Stimulated activated CD4-positive, alpha-beta T cell treated with anti-CD3 and anti-CD28 coated beads, Interleukin-4, amount 100 ng/mL, for 1 hour (primary cell): Measurements from ENCODE around the gene SLC9A3.

Experiments
- DNase-seq: peaks from one replicate; pipeline ENCODE4 v3.0.0-alpha.2; 2020

The SLC9A3 gene

DNA sequence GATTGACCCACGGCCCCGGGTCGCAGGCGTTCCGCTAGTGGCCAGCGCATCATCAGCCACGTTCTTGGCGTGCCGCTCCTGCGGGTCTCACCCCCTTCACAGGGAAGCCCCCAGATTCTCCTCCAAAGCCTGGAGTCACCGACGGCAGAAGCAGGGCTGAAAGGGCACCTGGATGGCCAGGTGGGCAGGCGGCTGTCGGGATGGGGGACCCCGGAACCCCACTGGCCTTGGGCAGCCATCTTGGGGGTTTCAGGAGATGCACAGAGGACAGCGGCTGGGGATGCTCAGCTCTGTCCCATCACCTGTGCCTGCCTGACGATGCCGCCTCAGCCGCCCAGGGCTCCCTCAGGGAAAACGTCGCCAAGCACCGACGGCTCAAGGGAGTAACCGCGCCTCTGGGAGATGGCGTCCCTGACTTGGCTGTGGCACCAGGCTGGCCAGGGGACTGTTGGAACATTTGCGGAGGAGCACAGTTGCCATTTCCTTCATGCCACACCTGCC, 14.1 kb upstream of the SLC9A3 start:
- DNase-seq = no peak

DNA sequence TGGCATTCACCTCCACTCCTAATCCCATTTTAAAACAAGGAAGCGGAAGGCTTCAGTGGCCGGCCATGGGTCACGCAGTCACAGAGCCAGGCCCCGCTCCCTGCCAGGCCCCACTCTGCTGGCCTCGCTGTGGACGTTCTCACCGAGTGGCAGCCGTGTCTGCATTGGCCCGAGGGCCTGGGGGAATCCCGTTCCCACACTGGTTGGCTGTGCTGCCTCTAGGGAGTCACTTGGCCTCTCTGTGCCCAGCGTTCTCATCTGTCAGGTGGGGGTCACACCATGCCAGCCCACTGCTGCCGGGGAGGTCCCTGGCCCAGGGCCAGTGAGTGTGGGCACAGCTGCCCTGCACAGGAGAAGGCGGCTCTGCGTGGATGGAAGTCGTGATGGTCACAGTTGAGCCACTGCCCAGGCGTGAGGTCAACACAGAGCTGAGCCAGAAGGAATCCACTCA, 13.4 kb upstream of the SLC9A3 start:
- DNase-seq = no peak

DNA sequence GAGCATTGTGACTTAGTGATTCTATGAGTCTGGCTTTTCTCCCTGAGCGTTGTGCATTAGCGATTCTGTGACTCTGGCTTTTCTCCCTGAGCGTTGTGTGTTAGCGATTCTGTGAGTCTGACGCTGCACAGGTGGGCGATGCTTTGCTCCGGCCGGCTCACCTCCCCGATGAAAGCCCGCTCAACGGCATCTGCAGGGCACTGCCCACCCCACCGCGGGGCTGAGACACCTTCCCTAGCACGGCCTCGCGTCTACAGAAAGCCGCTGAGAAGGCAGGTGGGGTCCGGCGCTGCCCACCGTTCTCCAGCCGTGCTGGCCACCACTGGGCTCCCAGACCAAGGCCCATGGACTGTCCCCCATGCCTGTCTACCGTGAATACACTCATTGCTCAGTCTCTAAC, 12.8 kb upstream of the SLC9A3 start:
- no peak for DNase-seq

DNA sequence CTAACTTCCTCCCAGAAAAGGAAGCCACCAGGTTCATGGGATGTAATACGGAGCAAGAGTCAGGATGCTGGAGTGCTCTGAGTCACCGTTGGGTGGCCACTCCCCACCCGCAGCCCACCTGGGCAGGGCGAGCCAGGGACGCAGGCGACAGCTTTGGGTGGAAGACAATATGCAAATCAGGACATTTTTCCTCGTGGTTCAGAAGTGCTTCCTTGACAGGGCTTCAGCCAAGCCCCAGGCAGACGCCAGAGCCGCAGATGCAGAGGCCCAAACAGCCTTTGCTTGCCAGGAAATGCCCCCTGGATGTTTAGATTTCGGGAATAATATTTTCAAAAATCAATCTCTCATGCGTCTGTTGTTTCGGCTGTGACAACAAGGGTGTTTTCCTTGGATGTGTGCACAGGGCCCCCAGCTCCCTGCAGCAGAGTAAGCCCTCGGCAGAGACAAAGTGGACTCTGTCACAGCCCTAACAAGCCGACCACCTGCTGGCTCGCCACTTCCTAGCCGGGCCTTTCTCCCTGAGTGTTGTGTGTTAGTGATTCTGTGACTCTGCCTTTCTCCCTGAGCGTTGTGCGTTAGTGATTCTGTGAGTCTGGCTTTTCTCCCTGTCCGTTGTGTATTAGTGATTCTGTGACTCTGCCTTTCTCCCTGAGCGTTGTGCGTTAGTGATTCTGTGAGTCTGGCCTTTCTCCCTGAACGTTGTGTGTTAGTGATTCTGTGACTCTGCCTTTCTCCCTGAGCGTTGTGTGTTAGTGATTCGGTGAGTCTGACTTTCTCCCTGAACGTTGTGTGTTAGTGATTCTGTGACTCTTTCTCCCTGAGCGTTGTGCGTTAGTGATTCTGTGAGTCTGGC, 11.8 kb upstream of the SLC9A3 start:
- DNase-seq = no peak

DNA sequence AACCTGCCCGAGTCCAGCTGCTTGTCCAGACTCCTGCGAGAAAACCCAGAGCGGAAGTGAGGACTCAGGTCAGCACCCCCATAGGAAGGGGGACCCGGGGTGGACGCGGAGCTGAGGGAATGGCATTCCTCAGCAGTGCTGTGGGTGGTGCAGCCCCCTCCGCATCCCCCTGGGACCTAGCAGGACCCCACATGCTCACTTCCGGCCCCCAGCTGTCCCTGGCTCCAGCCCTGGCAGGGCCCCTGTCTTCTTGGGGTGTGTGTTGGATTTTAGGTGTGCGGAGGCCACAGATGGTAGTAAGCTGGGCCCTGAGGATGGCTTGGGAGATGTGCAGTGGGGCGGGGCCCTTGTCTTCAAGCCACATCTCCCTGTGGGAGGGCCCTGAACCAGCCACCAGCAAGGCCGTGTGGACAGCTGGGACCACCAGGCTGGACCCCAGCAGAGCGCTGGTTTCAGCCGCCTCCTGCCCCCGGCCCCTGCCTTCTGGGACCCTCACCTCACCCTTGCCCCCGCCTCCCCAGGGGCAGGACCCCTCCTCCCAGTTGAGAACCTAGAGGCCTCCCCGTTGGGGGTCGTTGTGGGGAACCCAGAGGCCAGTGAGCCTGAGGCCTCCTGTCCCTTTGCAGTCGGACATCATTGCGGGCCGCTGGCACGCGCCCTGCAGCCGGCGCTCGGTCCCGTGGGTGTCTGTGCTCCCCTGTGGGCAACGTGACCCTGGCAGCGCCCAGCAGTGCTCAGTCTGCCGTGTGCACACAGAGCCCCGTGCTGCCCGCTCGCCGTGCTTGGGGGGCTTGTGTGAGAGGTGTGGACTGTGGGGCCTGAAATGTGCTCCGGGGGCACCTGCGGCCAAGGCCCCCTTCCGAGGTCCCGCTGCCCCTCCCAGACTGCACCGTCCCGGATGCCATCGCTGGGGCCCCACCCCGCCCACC, 10.8 kb upstream of the SLC9A3 start:
- DNase-seq = no peak

DNA sequence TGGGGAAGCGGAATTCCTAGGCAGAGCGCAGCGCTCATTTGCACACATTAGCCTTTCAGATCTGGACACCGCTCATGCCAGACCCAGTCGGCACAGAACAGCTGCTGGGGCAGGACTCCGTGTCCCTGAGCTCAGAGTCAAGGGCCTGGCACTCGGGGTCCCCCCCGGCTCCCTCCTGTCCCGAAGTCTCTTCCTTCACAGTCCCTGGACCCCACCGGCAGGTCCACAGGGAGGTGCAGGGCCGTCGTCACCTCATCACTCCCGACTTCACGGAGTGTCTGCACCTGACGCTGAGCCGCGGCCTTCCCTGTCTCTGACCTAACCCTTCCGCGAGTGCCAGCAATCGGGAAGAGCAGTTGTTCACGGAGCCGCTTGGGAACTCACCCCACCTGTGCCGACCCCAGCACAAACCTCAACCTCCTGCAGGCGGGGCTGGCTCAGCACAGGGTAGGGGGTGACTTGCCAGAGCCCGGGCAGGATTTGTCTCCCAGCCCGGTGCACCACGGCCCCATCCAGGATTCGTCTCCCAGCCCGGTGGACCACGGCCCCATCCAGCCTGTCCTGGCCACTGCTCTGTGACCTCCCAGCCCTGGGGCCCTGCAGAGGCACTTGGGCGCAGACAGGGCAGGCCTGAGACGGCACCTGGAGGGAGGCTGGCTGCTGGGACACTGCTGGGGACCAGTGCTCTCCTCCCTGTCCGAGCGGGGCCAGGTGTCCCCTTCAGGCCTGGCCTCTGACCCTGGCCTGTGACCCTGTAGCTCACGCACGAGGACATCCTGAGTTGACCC, 9.9 kb upstream of the SLC9A3 start:
- peak; percentile 0 for DNase-seq

DNA sequence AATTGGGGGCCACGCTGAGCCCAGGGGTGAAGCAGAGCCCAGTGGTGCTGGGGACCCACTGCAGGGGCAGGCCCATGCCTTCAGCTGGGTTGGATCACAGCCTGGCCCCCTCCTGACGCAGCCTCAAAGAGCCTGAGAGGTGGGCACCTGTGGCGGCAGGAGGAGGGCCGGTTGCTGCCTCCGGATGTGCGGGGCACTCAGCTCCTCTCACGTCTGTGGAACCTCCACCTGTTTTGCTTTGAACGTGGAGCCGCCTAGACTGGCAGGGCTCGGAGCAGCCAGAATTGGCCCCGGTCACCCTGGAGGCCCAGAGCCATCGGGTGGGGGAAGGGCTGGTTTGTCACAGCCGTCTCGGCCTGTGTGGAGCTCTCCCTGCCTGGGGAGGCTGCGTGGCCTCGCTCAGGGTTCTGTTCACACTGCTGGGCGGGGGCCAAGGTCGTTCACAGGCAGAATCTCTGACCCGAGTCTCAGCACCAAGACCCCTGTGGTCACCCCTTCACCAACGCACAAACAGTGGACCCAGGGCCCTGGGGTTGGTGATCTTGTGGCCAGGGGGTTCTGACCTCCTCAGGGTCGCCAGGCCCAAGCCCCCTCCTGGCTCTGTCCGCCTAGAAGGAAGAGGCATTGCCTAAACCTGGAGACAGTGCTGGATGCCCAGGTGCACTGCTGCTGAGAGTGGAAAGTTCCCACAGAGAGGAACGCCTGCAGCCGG, 9.2 kb upstream of the SLC9A3 start:
- peak; percentile 0 for DNase-seq

DNA sequence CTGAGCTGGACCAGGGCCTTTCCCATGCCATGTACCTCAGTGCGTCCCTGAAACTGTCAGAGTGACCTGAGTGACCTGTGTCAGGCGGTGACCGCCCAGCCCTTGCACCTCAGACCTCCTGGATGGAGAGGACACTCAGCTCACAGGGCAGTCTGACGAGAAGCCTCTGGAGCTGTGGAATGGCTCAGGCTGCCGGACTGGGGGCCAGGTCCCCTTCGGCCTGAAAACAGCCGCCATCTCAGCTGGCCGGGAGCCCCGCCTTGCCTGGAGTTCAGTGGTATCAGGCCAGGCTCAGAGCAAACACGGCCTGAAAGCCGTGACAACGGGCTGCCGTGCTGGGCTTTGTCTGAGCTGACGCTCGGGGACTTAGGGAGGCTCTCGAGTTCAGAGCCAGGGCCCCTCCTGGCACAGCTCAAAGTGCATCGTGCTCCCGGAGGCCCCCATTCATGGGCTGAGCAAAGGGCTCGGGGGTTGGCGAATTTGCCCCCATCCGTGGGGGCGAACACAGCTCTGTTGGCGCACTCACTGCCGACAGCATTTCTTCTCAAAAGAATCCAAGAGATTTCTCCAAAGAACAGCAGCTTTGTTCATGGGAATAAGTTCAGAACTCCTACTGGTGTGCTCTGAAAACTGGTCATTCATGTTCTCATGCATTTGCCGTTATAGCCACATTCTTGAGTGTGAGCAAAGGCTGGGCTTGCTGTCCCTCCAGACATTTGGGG, 8.4 kb upstream of the SLC9A3 start:
- peak; percentile 0 for DNase-seq

DNA sequence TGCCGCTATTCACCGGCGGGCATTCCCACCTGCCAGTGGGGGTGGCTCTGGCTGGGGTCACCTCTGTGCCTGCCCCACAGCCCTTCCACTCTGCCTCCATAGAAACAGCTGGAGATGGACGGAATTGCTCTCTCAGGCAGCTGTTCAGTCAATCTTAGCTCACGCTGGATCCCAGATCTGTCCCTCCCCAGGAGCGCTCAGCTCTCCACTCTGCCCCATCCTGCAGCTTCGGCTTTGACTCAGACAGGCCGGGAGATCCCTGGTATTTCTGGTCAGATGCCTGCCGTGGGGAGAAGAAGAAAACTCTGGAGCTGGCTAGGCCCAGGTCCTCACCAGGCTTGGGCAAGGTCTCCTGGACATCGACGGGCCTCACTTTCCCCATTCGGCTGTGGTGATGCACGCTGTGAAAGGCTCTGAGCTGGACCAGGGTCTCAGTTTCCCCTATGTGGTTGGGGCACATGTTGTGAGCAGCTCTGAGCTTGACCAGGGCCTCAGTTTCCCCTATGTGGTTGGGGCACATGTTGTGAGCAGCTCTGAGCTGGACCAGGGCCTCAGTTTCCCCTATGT, 7.6 kb upstream of the SLC9A3 start:
- DNase-seq = no peak

DNA sequence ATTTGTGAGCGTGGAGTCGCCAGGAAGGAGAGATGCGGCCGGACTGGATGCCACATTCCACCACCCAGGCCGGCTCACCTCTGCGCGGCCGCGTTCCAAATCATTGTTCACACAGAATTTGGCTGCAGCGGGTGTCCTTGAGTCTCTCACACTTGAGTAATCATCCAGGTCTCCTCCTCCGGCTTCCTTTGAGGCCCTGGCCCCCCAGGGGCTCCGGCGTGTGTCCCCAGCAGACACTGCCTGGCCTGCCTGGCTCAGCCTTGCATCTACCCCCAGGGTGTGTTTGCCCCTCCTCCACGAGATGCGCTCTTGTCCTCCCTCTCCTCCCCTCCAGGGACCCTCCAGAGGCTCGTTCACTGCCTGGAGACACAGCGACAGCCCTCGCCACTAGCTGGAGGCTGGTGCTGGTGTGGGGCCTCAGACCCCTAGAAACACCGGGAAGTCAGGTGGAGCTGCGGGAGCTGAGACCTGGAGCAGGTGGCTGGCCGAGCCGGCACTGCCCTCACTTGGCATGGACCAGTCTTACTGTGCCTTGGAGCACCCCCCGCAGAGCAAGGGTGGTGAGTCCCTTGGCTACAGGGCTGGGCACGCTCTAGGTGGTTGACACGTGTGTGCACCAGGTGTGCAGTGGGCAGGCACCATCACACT, 7.0 kb upstream of the SLC9A3 start:
- DNase-seq = no peak

DNA sequence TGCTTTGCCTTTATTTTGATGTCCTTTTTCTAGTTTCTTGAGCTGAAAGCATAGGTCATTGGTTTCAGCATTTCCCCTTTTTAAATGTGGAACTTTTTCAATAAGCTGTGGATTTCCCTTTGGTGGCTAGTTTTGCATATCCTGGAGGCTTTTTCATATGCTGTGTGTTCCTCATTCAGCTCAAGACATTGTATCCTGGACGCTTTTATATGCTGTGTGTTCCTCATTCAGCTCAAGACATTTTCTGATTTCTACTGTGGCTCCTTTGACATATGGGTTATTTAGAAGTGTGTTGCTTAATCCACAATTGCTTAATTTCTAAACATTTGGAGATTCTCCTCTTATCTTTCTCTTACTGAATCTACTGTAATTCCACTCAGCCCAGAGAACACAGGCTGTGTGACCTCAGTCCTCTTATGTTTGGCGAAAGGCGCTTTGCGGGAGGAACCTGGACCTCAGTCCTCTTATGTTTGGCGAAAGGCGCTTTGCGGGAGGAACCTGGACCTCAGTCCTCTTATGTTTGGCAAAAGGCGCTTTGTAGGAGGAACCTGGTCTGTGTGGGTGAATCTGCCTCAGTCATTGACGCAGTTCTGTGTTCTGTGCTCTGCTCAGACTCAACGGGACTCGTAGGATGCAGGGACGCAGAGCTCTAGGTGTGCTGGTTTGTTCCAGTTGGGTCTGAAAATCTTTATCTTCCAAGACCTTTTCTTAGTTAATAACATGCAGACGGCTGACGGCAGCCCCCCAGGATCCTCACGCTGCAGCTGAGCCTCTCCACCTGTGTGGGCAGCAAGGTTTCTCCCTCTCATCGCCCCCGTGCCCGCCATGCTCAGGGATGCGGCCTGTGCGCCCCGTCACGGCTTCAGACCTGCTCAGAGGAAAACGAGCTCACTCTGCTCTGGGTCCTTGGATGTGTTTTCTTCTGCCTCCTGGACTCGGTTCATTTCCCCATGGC, 6.0 kb upstream of the SLC9A3 start:
- DNase-seq = no peak

DNA sequence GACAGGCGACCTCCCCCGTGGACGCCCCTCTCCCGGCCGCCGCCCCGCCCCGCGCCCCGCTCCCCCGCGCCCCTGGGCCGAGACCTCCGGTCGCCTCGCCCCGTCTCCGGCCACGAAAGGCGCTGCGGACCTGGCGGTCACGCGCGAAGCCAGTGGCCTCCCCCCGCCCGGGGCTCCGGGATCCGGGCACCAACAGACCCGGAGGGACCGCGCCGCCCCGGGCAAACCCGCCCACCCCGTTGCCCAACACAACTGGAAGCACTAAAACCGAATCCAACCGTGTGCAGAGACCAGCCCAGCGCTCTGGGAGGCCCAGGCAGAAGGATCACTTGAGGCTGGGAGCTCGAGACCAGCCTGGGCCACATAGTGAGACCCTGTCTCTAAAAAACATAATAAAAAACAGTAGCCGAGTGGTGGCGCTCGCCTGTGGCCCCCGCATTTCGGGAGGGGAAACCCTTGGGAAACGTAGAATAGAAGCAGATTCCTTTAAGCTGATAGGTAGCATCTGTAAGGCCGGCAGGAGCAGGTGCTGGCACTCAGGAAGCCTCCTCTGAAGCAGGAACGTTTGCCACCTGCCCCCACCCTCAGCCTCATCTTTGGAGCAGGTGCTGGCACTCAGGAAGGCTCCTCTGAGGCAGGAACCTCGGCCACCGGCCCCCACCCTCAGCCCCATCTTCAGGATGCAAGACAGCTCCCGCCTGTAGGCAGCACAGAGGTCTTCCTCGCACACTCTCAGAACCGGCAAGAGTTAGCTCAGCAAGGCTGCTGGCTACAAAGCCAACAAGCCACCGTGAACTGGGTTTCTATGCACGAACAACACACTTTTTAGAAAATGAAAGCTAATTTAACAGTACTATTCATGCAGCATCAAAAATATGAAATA, 4.6 kb upstream of the SLC9A3 start:
- no peak for DNase-seq

DNA sequence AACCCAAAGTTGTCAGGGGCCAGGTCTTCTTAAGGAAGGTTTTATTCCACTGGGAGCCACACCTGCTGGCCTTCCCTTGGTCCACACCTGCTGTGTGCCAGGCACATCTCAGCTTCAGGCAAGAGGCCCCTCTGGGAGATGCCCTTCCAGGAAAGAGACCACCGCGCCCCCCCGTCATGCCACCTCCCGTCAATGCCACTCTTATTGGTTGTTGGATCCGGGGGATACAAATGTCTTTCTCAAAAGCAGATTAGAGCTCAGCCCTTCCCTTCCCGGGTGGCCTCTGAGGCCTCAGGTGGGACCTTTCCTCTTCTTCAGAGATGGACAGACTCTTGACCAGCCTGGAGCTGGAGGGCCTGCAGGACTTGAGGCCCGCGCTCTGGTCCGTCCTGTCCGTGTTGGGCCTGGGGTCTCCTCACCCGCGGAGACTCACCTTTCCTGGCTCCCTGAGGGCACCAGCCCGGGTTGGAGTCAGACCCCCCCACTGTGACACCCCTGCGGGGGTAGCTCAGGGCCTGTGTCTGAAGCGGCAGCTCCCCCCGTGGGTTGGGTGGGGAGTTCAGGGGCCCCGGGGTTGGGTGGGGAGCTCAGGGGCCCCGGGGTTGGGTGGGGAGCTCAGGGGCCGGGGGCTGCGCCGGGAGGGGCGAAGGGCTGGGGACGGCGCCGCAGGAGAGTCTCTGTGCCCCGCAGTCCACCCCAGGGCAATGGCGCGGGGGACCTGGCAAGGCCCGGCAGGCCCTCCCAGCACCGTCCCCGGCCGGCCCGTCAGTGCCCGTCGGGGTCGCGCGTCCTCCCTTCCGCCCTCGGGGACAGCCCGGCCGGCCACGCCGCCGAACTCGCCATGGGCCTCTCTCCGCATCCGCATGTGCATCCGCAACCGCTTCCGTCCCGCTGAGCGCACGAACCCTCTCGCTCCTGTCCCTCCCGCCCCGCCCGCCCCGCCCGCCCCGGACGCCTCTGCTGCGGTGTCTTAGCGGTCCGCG, 3.7 kb upstream of the SLC9A3 start:
- no peak for DNase-seq

DNA sequence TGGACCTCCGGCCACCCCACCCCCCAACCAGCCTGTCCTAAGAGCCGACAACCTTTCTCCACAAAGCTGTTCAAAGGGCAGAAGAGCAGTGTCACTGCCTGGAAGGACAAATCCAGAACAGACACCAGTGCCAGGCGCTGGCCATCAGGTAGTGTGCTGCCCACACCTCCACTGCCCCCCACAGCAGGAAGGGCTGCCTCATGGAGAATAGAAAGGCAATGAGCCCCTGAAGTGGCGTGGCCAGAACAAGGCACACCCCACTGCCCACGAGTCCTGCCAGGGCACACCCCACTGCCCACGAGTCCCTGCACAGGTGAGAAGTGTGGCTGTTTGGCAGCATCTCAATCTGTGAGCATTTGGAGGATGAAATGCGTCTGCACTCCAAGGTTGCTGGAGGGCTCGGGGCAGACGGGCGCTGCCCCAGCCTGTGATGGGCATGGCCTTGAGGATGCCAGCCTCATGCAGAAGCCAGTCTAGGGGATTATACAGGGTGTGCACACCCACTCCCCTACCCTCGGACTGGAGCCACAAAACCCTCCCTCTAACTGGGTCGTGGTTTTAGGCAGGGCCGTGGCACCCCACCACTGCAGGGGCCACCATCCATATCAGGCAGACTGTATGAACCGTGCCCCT, 2.3 kb upstream of the SLC9A3 start:
- no peak for DNase-seq

DNA sequence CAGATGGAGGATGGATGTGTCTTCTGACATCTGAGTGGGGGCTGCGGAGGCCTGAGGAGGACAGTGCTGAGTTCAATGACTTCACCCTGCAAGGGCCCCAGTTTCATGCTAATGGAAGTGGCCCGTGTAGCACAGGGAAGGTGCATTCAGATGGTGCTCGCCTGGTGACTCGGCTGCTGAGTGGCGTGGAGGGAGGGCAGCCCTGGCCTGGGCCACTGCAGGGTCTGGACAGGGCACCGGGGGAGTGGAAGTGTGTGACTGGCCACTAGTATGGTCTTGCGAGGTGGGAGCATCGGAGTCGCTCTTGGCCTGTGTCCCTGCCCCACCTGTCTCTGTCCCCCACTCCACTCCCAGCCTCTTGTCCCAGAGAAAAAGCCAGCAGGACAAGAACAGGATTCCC, 1.7 kb upstream of the SLC9A3 start:
- no peak for DNase-seq

DNA sequence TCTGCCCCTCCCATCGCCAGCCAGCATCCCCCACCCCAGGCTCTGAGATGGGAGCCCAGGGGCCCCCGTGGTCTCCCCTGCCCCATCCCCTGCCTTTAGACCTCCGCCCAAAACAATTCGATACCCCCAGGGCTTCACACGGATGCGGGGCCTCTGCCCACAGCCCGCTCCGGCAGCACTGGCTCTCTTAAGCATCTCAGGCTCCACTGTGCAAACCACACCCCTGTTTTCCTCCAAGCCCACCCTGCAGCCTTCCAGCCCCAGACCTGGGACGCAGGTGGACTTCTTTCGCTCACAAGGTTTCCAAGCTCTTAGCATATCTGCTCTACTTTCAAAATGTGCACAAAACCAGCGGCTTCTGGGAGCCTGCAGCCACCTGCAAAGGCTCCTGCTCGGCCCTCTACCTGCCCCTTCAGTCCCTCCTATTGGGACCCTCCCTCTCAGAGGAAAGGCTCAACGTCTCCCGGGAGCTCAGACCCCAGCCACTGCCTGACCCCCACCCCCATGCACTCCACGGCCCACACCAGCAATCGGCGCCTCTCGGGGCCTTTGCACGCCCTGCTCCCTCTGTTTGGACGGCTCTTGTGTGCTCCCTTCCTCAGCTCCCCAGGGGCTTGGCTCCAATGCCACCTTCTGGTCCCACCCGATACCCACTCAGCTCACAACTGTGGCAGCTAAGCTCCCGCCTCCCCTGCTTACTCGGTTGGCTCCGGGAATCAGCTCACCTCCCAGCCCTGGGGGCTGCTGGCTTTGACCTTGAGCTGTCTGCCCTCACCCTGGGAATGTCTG, 918 bp upstream of the SLC9A3 start:
- no peak for DNase-seq
